HG02870 (cell line): Measurements from ENCODE around the gene LNX1.

Source experiments
- ATAC-seq: cut with Tn5 transposase; IDR thresholded peaks from one replicate; pipeline ENCODE4 v1.9.1; 2021; ENCODE audit warnings: mild to moderate bottlenecking, moderate library complexity; ENCODE audit not compliant: unreplicated experiment

The LNX1 gene

DNA sequence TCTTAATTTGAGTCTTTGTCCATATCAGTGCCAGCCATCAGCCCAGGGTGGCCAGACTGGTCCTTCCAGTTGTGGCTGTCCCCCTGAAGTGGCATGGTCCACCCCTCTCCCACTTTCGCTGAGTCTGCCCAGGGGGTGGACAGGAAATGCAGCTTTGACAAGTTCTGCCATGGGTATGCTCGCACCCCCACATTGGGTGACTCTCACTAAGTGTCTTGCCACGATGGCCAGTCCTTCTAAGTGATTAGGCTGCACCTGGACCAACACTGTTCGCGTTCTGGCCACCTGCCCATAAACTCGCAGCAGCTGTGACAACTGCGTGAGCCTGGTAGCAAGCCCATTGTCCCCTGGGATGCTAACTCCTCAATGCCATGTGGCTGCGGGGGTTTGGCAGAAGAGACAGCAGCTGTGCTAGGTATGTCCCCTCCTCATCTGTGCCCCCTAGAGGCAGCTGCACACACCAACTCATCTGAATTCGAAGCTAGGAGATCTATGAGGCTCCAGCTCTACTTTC is 10.0 kb upstream of the LNX1 start:
- peak; percentile 83 for ATAC-seq

DNA sequence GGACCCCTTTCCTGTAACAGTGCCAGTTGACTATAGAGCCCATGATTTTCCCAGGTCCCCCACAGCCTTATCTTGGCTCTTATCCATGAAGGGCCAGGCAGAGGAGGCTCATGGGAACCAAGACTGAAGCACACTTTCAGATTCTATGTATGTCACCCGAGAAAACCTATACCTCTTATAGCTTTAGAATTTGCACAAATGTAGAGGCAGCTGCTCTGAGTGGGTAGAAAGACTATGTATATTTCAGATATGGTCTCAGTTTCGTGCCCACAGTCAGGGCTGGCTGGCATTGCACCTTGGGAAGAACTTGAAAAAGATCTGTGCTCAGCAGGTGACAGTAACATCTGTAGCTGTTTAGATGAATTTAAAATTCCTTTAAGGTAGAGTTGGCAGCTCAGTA is 8.3 kb upstream of the LNX1 start:
- peak; percentile 60 for ATAC-seq

DNA sequence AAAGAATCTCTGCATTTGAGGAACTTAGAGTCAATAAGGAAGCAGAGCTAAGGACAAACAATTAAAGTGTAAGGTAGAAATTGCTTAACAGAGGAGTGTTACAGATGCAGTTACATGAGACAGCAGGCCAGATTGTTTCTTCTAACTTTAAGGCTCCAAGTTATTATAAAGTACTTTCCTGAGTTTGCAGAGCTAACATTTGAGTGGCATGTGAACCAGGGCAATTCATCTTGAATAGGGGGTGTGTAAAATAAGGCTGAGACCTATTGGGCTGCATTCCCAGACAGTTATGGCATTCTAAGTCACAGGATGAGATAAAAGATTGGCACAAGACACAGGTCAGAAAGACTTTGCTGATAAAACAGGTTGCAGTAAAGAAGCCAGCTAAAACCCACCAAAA is 7.6 kb upstream of the LNX1 start:
- no peak for ATAC-seq

DNA sequence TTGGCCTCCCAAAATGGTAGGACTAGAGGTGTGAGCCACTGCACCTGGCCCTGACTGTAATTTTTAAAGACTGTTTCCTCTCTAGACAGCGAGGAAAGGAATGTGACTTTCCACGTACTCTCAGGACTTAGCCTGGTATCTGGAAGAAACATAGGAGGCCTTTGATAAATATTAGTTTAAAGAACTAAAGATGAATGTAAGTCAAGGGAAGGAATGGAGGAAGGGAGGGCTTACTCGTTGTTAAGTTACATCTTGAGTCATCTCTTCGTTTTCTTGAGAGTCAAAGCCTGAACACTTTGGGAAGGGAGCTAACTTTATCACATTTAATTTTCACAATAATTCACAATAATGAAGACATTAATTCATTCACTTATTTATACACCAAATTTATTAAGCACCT is 7.2 kb upstream of the LNX1 start:
- ATAC-seq, result no peak

DNA sequence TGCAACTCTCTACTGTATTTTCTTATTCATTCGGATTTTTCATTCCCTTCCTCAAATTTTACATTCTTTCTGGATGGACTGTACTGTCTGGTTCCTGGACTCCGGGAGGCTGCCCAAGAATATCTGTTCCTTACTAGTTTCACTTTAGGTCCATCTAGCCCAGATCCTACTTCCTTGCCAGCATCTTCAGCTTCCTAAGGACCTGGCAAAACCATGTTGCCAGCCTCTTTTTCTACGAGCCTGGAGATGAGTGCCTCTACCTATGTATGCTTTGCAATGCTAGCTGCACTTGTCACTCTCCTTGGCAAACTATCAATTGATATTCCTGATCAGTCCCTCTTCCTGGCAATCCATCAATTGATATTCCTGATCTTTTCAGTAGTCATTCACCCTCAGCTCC is 5.6 kb upstream of the LNX1 start:
- ATAC-seq, result no peak

DNA sequence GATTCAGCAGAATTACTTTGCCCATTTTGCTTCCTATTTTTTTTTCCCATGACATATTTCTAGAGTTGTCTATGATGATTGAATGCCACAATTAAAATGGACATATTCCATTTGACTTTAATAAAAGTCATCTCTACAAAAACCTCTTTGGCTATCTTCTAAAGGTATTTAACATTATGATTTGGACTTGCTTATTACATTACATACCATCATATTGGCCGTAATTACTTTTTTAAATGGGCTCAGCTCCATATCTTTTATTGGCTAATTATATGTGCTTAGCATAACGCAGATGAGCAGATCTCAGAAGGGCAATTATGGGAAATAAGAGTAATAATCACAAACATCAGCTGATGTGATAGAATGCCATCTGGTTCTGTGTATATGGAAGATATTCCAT is 4.5 kb upstream of the LNX1 start:
- no peak for ATAC-seq

DNA sequence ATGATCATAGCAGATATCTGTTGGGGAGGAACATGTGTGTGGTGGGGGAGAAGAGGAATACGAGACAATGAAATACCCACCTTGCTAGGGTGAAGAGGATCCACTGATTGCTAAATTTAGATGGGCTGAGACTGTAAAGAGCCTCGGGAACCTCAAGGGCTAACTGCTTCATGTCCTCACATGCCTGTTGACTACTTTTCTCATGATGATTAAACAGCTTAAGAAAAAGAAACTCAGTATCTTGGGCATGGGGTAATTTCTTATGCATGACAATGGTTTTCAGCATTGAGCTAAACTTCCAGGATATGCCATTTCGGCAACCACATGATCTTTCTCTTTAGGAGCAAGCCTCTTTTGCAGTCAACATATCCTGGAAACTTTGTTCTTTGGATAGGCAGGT is 3.9 kb upstream of the LNX1 start:
- no peak for ATAC-seq

DNA sequence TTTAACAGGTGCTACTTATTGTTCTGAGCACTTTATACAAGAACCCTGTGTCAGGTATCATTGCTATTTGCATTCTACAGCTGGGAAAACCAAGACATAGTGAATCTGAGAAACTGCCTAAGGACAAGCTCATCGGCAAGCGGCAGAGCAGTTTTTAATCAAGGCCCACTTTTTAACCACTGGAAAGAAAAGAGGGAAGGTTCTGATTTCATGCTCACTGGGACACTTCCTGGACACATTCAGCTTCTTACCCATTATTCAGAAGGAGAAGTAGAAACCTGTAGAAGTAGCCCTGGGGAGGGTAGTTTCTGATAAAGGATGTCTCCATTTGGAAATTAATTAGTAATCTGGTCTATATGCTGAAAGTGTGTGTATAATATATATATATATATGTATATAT is 2.5 kb upstream of the LNX1 start:
- no peak for ATAC-seq

DNA sequence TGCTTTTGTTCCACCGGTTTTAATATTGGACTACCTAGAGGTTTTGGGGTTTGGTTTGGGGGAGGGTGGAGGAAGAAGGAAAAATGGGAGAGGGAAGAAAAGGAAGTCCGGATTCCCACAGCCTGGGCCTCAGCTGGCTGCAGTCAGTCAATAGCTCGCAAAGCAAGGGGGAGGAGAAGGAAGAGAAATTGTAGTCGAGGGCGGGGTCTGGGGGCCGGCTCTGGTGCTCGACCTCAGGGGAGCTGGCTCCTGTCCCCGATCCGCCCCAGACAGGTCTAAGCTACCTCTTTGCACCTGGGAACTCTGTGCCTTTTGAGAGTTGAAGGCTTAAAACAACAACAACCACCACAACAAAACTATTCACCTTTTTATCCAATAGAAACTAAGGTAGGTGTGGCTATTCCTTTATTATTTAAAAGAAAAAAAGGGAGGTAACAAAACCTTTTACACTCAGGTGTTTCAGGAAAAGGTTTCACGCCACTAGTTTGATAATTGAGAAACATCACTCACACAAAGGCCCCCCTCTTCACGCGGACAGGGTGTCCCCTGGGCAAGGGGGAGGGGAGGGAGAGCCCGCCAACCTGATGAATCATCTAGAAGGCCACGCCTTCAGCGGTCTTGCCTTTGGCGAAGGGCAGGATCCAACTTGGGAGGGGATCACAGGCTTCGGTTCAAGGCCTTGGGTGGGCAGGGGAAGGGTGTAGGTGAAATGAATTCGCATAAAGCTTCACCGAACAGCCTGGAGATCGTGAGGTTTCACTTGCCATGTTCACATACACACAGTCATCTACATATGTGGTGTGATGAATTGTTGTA is 1.6 kb upstream of the LNX1 start:
- ATAC-seq, result no peak

DNA sequence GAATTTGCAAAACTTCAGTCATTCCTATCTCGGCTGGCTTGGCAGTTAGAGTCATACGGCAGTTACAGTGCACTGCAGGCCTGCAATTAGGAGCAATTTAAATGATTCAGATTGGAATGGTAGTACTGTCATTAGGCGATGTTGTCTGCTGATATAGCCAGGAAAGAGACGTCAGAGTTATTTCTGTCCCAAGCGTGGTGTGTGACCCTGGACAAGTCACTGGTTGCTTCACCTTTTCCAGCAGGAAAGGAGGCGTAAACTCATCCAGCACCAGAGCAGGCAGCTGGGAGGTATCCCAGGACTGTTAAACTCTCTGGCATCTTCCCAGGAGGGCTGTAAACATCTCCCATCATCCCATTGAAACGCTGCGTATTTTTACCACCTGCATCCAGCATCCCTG is 836 bp upstream of the LNX1 start:
- no peak for ATAC-seq

DNA sequence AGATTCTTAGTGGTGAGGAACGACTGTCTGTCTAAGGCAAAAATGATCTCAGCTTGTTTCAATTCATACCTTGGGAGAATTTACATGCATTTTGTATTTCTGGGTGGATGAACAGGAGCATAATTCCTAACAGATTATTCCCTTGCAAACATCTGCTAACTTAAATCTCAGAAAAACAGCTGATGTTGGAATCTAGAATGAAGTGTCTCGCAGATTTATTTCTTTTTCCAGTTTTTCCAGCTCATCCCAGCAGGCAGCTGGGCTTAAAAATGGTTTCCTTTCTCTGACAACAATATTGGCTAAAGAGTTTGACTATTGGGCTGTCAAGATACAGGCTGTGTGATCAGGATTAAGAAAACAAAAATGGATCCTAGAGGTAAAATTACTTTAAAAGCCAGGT is 1.1 kb downstream of the LNX1 start:
- no peak for ATAC-seq

DNA sequence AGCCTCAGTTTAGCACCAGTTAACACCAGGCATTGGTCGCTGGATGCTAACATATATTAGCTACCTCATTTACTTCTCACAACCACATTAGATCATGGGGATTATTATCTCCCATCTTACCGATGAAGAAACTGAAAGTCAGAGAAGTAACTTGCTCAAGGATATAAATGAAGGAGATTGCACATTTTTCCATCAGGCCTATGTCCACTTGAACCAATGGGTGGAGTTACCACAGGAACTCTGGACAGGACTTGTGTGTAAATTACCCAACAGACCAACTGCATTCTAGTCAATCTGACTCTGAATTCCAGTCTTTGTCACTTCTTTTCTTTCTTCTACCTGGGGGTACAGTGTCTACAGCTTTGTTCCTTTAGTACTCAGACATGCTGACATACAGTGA is 1.8 kb downstream of the LNX1 start:
- no peak for ATAC-seq

DNA sequence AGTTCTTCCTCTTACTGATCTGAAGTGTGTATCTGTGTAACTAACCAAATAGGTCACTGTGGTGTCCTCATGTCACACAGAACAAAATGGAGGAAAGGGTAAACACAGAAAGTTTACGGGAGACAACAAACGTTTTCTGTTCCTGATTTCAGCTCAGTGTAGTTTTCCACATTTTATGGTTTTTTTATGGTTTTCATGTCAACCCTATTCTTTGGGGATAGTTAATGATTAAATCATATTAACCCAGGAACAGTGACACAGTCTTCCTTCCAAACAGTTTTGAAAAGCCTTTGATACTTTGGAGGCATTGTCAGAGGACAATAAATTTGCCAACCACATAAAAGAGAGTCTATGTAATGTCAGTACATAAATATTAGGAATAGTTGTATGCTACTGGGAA is 4.2 kb downstream of the LNX1 start:
- no peak for ATAC-seq

DNA sequence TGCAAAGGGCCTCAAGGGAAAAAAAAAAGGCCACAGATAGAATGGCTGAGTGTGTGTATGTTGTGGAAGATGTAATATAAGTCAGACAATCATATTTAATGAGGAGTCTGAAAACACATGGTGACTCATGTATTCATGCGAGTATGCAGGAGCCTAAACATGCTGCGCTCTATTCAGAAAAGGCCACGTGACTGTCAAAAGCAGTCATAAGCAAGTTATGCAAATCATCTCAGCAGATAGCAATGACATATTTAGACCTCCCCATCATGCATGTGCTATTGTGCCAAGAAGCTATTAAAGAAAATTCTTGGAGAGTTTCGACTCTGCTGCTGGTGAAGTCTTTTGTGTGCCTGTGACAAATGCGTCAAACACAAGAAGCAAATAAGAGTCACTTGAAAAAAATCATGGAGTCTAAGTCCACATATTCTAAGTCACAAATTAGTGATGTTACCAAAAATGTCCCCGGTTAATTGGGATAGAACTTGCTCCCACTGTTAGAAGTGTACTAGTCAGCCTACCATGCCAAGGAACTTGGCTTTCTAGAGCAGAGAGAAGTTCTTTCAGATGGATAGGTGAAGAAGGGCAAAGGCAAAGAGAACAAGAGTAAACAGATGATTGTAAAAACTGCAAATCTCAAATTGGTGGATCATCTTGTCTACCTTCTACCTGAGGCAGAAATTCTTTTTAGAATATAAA is 5.0 kb downstream of the LNX1 start:
- no peak for ATAC-seq

DNA sequence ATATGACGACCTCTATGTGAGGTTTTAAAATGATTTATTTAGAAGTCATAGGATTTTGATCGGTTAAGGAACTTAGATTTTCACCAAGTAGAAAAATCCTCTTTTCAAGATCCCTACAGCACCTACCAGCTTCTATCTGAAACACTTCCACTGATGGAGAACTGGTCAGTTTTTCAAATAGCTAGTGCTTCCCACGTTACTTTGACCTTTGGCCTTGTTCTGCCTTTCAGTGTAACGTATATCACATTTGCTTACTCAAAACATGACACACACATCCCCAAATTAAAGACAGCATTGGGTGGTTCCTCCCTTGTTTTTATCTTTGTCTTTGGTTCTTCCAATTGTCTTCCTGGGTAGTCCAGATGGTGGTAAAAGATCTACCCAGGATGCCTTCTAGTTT is 6.6 kb downstream of the LNX1 start:
- ATAC-seq, result no peak

DNA sequence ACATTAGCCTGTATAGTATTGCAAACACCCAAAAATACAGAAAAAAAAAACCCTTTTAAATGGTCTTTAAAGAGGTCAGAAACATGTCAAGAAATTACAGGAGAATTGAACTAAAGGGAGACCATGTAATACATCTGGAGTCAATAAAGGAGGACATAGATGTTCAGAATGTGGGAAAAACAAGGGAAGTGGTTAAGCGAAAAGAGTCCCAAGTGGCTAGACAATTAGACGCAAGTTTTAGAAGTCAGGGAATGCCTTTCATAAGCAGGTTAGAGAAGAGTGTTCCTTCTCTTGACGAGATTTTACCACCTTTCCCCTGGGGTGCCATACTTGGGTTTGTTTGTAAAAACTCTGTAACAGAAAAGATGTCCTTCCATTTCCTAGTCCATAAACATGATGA is 7.8 kb downstream of the LNX1 start:
- ATAC-seq, result no peak

DNA sequence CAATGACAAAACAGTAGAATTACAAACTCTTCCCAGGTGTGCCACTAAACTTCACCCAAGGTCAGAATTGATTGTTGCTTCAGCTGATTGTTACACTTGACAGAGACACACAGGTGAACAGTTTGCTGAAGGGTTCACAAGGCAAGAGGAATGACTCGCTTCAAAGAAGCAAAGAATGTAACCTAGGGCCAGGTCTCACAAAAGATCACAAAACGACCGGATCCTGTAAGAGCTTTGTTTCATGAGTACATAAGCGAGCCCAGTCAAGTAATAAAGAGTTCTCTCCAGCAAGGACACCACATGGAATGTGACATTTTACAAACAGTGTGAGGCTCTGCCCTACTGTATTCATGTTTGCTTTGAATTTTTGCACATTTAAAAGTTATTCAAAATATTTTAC is 9.1 kb downstream of the LNX1 start:
- no peak for ATAC-seq

DNA sequence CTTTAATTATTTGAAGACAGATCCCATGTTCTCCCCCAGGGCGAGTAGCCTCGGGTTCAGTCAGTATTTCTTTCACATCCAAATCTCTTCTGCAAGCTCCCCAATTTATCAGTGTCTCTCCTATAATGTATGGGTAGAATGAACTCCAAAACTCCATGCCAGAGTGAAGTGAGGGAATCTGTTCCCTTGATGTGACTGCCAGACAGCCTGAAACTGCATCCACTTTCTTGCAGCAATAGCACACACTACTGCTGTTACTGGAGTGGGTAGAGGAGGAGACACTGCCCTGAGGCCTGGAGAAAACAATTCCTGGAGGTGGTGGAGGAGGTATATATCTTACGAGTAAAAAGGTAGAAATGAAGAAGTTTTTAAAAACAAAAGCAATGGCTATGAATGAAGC is 11.0 kb downstream of the LNX1 start:
- ATAC-seq, result no peak

DNA sequence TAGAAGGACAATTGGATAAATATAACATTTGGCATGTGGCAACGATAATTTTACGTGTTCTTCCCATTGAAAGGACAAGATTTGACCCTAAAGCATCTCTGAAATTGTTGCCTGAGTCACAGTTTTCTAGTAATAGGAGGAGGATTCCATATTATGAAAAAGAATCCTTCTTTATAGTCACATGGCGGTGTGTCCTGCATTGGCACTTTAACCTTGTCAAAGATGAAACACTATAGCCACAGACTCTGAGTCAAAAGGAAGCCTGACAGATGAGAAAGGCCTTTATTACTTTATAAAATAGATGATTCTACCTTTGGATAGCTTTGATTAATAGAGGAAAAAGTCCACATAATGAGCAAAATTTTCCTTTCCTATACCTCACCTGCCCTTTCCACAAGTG is 11.5 kb downstream of the LNX1 start:
- no peak for ATAC-seq

DNA sequence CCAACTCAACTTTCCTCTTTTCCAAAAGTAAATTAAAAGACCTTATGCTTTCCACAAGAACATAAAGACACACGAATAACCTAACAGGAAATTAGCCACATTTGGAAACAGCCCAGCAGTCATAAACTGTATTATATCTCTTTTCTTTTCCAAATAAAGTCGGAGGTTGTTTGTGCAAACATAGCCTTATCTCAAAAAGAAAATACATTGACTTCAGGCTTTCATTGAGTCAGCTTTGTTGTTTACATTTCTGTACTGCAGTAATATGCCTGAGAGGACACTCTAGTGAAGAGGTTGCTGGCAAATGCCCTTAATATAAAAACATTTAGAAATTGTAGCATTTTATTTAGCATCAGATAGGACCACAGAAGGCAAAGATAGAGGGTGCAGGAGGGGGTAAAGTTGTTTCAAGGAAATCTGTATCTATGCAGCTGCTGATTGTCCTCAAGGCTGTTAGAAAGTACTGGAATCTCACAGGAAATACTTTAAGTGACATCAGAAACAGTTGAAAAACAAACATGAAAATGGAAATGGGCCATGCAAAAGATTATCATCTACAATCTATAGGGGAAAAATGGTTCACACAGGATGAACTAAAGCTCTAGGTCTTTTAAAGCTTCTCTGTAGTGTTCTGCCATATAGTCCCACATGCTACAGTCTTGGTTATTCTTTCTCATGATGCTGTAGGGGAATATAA is 14.5 kb downstream of the LNX1 start:
- no peak for ATAC-seq

DNA sequence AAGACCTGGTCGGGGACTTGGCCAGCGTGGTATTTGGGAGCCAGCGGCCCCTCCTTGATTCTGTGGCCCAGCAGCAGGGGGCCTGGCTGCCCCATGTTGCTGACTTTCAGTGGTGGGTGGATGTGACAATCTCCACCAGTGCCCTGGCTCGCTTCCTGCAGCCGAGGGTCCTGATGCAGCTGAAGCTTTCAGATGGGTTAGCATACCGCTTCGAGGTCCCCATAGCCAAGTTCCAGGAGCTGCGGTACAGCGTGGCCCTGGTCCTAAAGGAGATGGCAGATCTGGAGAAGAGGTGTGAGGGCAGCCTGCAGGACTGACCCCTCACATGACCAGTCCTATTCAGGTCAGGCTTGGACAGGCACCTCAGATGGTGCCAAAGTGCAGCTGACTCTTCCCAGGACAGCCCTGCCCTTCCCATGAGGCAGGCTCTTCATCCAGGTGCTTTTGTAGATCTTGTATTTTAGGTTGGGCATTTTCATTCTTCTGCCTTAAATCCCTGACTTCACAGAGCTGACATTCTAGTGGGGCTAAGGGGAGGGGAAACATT is 15.1 kb downstream of the LNX1 start:
- ATAC-seq, result no peak

DNA sequence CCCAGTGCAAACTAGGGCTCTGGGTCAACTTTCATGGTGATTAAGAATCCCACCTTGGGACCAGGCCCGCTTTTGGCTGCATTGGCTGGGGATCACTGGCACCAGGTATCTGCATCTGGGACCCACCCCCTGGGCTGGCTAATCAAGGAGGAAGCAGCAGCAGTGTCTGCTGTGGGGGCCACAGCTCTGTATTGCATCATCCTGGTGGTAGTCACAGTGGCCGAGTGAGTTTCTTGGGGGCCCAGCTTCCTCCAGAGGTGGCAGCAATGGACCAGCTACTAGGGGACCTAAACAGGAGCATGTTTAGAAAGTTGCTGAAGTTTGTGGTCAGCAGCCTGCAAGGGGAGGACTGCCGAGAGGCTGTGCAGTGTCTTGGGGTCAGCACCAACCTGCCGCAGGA is 15.7 kb downstream of the LNX1 start:
- ATAC-seq, result no peak
